Stomach (tissue), 4 donors: ENCODE measurements around the gene PYGB.

Source experiments
- EP300 ChIP-seq: sonication (generic); formaldehyde crosslinking; IDR thresholded peaks from one replicate; pipeline ENCODE4 v1.6.1; 2017; ENCODE audit warnings: antibody characterized with exemption
- POLR2A ChIP-seq, 4 donors: fragments of 450-650 bp; IDR thresholded peaks; one replicate each; pipeline ENCODE4 v1.6.1; 2016; ENCODE audit warnings: antibody characterized with exemption in 4 of 4, control low read depth in 2 of 4, mild to moderate bottlenecking in 1 of 4, moderate library complexity in 1 of 4
- POLR2AphosphoS5 ChIP-seq, 3 donors: sonication (generic); formaldehyde crosslinking; IDR thresholded peaks; one replicate each; pipeline ENCODE4 v1.6.1; 2016; ENCODE audit warnings: antibody characterized with exemption in 3 of 3
- TF ChIP-seq, protein P1 (sequence below), 7 experiments: fragments of 450-650 bp in 4 of 7; fragments of 200-600 bp in 3 of 7; sonication (generic) in 3 of 7; IDR thresholded peaks; one replicate each; pipeline ENCODE4 v1.5.1; 2016 to 2019; ENCODE audit warnings: antibody characterized with exemption in 7 of 7, control low read depth in 2 of 7, mild to moderate bottlenecking in 1 of 7

DNA sequence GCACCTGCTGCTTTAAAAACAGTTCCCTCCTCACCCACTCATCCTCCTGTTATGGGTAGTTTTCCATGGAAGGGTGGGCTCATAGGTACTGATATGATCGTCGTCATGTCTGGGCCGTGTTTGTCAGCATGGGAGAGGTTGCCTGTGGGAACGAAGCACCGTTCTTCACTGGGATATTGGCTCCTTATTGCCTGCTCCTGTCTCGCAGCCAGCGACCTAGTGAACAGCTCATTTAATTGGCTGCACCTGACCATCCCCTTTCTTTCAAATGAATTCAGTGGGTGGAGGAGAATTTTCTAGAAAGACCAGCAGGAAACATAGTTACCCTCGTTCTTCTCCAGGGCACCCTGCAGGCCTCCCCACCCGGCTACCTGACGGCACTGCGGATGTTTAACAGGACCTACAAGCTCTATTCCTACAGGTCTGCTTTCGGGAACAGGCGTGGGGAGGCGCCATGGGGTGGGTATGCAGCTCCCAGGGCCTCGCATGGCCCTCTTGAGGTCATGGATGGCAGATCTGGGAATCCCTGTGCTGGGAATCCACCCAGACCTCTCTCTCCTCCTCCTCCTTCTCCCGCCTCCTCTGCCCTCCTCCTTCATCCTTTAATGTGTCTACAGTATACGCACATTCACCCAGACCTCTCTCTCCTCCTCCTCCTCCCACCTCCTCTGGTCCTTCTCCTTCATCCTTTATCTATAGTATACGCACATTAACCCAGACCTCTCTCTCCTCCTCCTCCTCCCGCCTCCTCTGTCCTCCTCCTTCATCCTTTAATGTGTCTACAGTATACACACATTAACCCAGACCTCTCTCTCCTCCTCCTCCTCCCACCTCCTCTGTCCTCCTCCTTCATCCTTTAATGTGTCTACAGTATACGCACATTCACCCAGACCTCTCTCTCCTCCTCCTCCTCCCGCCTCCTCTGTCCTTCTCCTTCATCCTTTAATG, 30.4 kb upstream of the PYGB start:
- no peak for TF ChIP-seq POLR2A (IDR thresholded peaks at IDR 0.05)
- TF ChIP-seq, protein P1, sequence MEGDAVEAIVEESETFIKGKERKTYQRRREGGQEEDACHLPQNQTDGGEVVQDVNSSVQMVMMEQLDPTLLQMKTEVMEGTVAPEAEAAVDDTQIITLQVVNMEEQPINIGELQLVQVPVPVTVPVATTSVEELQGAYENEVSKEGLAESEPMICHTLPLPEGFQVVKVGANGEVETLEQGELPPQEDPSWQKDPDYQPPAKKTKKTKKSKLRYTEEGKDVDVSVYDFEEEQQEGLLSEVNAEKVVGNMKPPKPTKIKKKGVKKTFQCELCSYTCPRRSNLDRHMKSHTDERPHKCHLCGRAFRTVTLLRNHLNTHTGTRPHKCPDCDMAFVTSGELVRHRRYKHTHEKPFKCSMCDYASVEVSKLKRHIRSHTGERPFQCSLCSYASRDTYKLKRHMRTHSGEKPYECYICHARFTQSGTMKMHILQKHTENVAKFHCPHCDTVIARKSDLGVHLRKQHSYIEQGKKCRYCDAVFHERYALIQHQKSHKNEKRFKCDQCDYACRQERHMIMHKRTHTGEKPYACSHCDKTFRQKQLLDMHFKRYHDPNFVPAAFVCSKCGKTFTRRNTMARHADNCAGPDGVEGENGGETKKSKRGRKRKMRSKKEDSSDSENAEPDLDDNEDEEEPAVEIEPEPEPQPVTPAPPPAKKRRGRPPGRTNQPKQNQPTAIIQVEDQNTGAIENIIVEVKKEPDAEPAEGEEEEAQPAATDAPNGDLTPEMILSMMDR (IDR thresholded peaks at IDR 0.05), result no peak
- no peak for TF ChIP-seq POLR2AphosphoS5 (IDR thresholded peaks at IDR 0.05)
- no peak for TF ChIP-seq EP300
